Measurements from ENCODE around the gene LAMA5. TPM values are rescaled to one million over a fixed set of nuclear protein-coding genes. Genes with fewer than 3 reads are reported as not detected.

Gene LAMA5
- total RNA-seq, 1 experiment from 2014 or later = 1,050 TPM

- TF ChIP-seq CTCF (IDR thresholded peaks at IDR 0.05; ENCODE audit: insufficient read depth in 1 of 2, low read depth in 1 of 2, low read length in 1 of 2, severe bottlenecking in 1 of 2, unreplicated experiment in 1 of 2) = no peak
- no peaks in the 10 kb centered on the region for H3K27me3 ChIP-seq (replicated peaks; ENCODE audit: control insufficient read depth, insufficient read depth, low read length)
- no peak overlapping the region for H3K4me3 Mint-ChIP-seq (ENCODE audit: unreplicated experiment)
- H3K9me3 Mint-ChIP-seq (ENCODE audit: unreplicated experiment) = no peaks in the 10 kb centered on the region
- no peak overlapping the region for H3K4me3 ChIP-seq (ENCODE audit: low read depth, low read length)
- no peak for DNase-seq
- intact Hi-C loops (cut with micrococcal nuclease; ENCODE audit: unreplicated experiment) = no loop called here
- no peaks in the 10 kb centered on the region for H3K9me3 ChIP-seq
- no peaks in the 10 kb centered on the region for H3K4me1 ChIP-seq
- ChIA-PET POLR2A (interaction anchor here (0.6 kb wide), 1 partner anchor 58 kb away, joined by 4 read pairs; the partner anchor contains the start of gene RPS21), CTCF (interaction anchor here (0.6 to 1.6 kb wide), 5 partner anchors 19 to 58 kb away, joined by 3 to 6 read pairs (median 4); partner anchors contain the start of gene RPS21)
- H3K36me3 Mint-ChIP-seq (ENCODE audit: insufficient read depth, unreplicated experiment) = peaks cover 100% of the 10 kb centered on the region
- BruUV-seq (replicated peaks) = no TSS peak
- H3K4me1 Mint-ChIP-seq (ENCODE audit: low read depth, unreplicated experiment) = no peaks in the 10 kb centered on the region
- H3K27me3 Mint-ChIP-seq (ENCODE audit: insufficient read depth, unreplicated experiment) = no peaks in the 10 kb centered on the region
- no peak overlapping the region for H3K27ac Mint-ChIP-seq (ENCODE audit: unreplicated experiment)
- peaks cover 43% of the 10 kb centered on the region for H3K36me3 ChIP-seq (ENCODE audit: control insufficient read depth, insufficient read depth, low read length)
Measured at GRCh38 chr20:62328684-62329388, 38.3 kb downstream of the LAMA5 start.

GRCh38 chr20:62327726-62328495 is 39.2 kb downstream of the LAMA5 start:
- Mint-ChIP-seq H3K4me3 (ENCODE audit: unreplicated experiment) (no peak overlapping the region), H3K27me3 (ENCODE audit: insufficient read depth, unreplicated experiment) (no peaks in the 10 kb centered on the region), H3K27ac (ENCODE audit: unreplicated experiment) (no peak overlapping the region), H3K4me1 (ENCODE audit: low read depth, unreplicated experiment) (no peaks in the 10 kb centered on the region), H3K36me3 (ENCODE audit: insufficient read depth, unreplicated experiment) (peaks cover 100% of the 10 kb centered on the region), H3K9me3 (ENCODE audit: unreplicated experiment) (no peaks in the 10 kb centered on the region)
- no peaks in the 10 kb centered on the region for H3K27me3 ChIP-seq (replicated peaks; ENCODE audit: control insufficient read depth, insufficient read depth, low read length)
- no TSS peak for BruUV-seq (replicated peaks)
- no peaks in the 10 kb centered on the region for H3K4me1 ChIP-seq
- ChIA-PET CTCF (interaction anchor here (1.5 to 1.6 kb wide), 2 partner anchors 48 to 55 kb away, joined by 4 read pairs; no protein-coding TSS in a partner anchor), POLR2A (interaction anchor here (0.5 kb wide), 1 partner anchor 59 kb away, joined by 6 read pairs; the partner anchor contains the start of gene RPS21)
- peaks cover 42% of the 10 kb centered on the region for H3K36me3 ChIP-seq (ENCODE audit: control insufficient read depth, insufficient read depth, low read length)
- no peak for DNase-seq
- H3K4me3 ChIP-seq (ENCODE audit: low read depth, low read length) = no peak overlapping the region
- intact Hi-C loops (cut with micrococcal nuclease; ENCODE audit: unreplicated experiment) = no loop called here
- no peak for TF ChIP-seq CTCF (IDR thresholded peaks at IDR 0.05; ENCODE audit: insufficient read depth in 1 of 2, low read depth in 1 of 2, low read length in 1 of 2, severe bottlenecking in 1 of 2, unreplicated experiment in 1 of 2)
- H3K9me3 ChIP-seq = no peaks in the 10 kb centered on the region

- POLR2A ChIA-PET = interaction anchor here (0.6 kb wide), 1 partner anchor 48 kb away, joined by 3 read pairs; no protein-coding TSS in a partner anchor
Measured at GRCh38 chr20:62326959-62327725, 40.0 kb downstream of the LAMA5 start.

More at GRCh38 chr20:62326959-62327725, 40.0 kb downstream of the LAMA5 start:
- peak overlapping the region; percentile 22 for H3K4me3 Mint-ChIP-seq (ENCODE audit: unreplicated experiment)
- H3K9me3 Mint-ChIP-seq (ENCODE audit: unreplicated experiment) = no peaks in the 10 kb centered on the region
- no peak overlapping the region for H3K27ac Mint-ChIP-seq (ENCODE audit: unreplicated experiment)
- DNase-seq = no peak
- peaks cover 100% of the 10 kb centered on the region for H3K36me3 Mint-ChIP-seq (ENCODE audit: insufficient read depth, unreplicated experiment)
- no peaks in the 10 kb centered on the region for H3K4me1 ChIP-seq
- intact Hi-C loops (cut with micrococcal nuclease; ENCODE audit: unreplicated experiment) = no loop called here
- no peaks in the 10 kb centered on the region for H3K9me3 ChIP-seq
- TSS peak; percentile 15 for BruUV-seq (replicated peaks)
- no peak for TF ChIP-seq CTCF (IDR thresholded peaks at IDR 0.05; ENCODE audit: insufficient read depth in 1 of 2, low read depth in 1 of 2, low read length in 1 of 2, severe bottlenecking in 1 of 2, unreplicated experiment in 1 of 2)
- no peaks in the 10 kb centered on the region for H3K27me3 ChIP-seq (replicated peaks; ENCODE audit: control insufficient read depth, insufficient read depth, low read length)
- H3K4me1 Mint-ChIP-seq (ENCODE audit: low read depth, unreplicated experiment) = no peaks in the 10 kb centered on the region
- no peaks in the 10 kb centered on the region for H3K27me3 Mint-ChIP-seq (ENCODE audit: insufficient read depth, unreplicated experiment)
- H3K4me3 ChIP-seq (ENCODE audit: low read depth, low read length) = no peak overlapping the region
- CTCF ChIA-PET = interaction anchor here (0.6 kb wide), 1 partner anchor 55 kb away, joined by 3 read pairs; no protein-coding TSS in a partner anchor
- peaks cover 43% of the 10 kb centered on the region for H3K36me3 ChIP-seq (ENCODE audit: control insufficient read depth, insufficient read depth, low read length)

Data from Caco-2 (cell line).